ENCODE data around the gene LEMD2. TPM values are rescaled to one million over a fixed set of nuclear protein-coding genes. Genes with fewer than 3 reads are reported as not detected.

LEMD2 gene
- total RNA-seq, 1 experiment from 2014 or later: 43.9 TPM

DNA sequence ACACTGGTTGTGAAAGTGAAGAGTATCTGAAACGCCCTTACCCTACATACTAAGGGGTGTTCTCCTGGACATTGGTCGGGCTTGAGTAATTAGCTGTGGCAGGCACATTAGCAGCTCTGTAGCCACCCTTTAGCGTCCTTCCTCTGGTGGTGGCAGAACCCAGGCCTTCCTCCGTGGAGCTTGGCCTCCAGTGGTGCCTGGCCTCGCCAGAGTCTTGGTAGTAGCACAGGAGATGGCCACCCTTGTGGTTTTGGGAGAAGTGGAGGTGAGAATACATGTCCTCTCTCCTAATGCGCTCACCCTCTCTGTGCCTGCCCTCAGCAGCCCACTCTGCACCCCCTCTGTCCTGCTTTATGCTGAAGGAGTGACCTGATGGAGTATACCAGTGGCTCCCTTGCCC, 59.9 kb downstream of the LEMD2 start:
- ChIA-PET POLR2A (no interaction called here), CTCF (no interaction called here), RAD21 (ENCODE audit: low non-redundant PET in 1 of 2, low total read pairs in 2 of 2, uncharacterized antibody in 2 of 2, unreplicated experiment in 2 of 2) (no interaction called here)
- TF ChIP-seq POLR2AphosphoS5 (IDR thresholded peaks at IDR 0.05; ENCODE audit: low read depth, low read length) (no peak), SP1 (IDR thresholded peaks at IDR 0.05; ENCODE audit: low read depth) (no peak), CEBPB (IDR thresholded peaks at IDR 0.05; ENCODE audit: low read depth) (no peak), POLR2A (IDR thresholded peaks at IDR 0.05; ENCODE audit: borderline replicate concordance, extremely low read depth, insufficient read depth, insufficient read length) (no peak), ELF1 (IDR thresholded peaks at IDR 0.05; ENCODE audit: borderline replicate concordance, low read depth) (no peak), EGR1 (IDR thresholded peaks at IDR 0.05; ENCODE audit: low read depth) (no peak), EZH2 (IDR thresholded peaks at IDR 0.05) (no peak), CBX3 (IDR thresholded peaks at IDR 0.05; ENCODE audit: low read depth) (no peak), SIN3A (IDR thresholded peaks at IDR 0.05; ENCODE audit: low read depth) (no peak), FOSL1 (IDR thresholded peaks at IDR 0.05; ENCODE audit: low read depth) (no peak), SRF (IDR thresholded peaks at IDR 0.05; ENCODE audit: low read depth) (no peak)
- TF ChIP-seq, protein P1, sequence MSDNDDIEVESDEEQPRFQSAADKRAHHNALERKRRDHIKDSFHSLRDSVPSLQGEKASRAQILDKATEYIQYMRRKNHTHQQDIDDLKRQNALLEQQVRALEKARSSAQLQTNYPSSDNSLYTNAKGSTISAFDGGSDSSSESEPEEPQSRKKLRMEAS (IDR thresholded peaks at IDR 0.05): no peak
- TF ChIP-seq, protein P2, sequence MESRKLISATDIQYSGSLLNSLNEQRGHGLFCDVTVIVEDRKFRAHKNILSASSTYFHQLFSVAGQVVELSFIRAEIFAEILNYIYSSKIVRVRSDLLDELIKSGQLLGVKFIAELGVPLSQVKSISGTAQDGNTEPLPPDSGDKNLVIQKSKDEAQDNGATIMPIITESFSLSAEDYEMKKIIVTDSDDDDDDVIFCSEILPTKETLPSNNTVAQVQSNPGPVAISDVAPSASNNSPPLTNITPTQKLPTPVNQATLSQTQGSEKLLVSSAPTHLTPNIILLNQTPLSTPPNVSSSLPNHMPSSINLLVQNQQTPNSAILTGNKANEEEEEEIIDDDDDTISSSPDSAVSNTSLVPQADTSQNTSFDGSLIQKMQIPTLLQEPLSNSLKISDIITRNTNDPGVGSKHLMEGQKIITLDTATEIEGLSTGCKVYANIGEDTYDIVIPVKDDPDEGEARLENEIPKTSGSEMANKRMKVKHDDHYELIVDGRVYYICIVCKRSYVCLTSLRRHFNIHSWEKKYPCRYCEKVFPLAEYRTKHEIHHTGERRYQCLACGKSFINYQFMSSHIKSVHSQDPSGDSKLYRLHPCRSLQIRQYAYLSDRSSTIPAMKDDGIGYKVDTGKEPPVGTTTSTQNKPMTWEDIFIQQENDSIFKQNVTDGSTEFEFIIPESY (IDR thresholded peaks at IDR 0.05; ENCODE audit: extremely low read depth, insufficient replicate concordance, low read length): no peak
- no peak for ATAC-seq
- intact Hi-C loops (cut with micrococcal nuclease): no loop called here
- H3K9me2 ChIP-seq (ENCODE audit: insufficient read depth): no peaks in the 10 kb centered on the region
- no peaks in the 10 kb centered on the region for H3K79me2 ChIP-seq (ENCODE audit: insufficient read depth, low read length)
- peaks cover 4% of the 10 kb centered on the region; the same call in 1 of the 2 replicates for H3K27me3 ChIP-seq (ENCODE audit: insufficient read depth, low read length)
- DNase-seq (ENCODE audit: low read depth, low spot score): no peak
- H3K4me2 ChIP-seq (ENCODE audit: low read length): no peak overlapping the region
- no peak overlapping the region for H3K27ac ChIP-seq (ENCODE audit: low read depth, low read length)
- H3K4me1 ChIP-seq (ENCODE audit: control insufficient read depth in 1 of 2, insufficient read depth in 2 of 2, low read length in 2 of 2): peaks cover 0 to 10% of the 10 kb centered on the region in 2 experiments; a peak in 2 of 4 replicates
- no TSS peak for BruUV-seq (replicated peaks)
- no peak overlapping the region for H2AFZ ChIP-seq (ENCODE audit: low read depth, low read length, poor library complexity, severe bottlenecking)
- no peak overlapping the region for H3K9ac ChIP-seq (ENCODE audit: low read length)
- H3K36me3 ChIP-seq (ENCODE audit: control insufficient read depth in 1 of 2, insufficient read depth in 2 of 2, low read length in 2 of 2): no peaks in the 10 kb centered on the region
- no peaks in the 10 kb centered on the region for H3K9me3 ChIP-seq (ENCODE audit: control insufficient read depth in 1 of 2, insufficient read depth in 1 of 2, low read depth in 1 of 2, low read length in 2 of 2)
- H3K4me3 ChIP-seq (replicated peaks in 1 of 2; ENCODE audit: low read depth in 1 of 2, low read length in 2 of 2): no peak overlapping the region
- H4K20me1 ChIP-seq (ENCODE audit: insufficient read depth): no peaks in the 10 kb centered on the region
